ENCODE results near the gene PROM1.

The PROM1 gene

DNA sequence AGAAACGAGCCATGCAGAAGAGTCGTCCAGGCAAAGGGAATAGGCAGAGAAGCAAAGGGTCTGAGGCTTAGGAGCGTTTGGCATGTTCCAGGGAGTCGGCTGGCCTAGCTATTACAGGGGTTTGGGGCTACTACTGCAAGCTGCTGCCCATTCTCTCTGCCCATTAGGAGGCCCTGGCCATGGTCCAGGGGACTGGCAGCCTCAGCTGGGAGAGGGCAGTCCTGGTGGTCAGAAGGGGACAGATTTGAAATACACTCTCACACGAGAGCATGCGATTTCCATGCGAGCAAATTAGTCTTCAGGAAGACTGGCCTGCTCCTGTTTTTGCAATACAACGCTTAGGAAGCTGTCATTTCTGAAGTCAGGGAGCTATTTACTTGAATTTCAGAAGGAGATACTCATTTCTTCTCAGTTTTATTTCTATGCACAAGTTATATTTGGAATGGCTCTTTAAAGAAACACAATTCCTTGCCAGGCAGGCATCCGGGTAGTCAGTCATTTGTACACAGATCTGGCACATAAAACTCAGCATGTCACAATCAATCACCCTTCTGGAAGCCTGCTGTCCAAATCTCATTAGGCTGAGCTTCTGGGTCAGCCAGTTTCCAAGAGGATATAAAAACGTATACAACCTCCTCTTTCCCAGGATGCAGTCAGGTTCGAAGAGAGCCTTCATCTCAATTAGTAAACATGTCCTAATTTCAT is 27.0 kb downstream of the PROM1 start:
- no peak for DNase-seq

DNA sequence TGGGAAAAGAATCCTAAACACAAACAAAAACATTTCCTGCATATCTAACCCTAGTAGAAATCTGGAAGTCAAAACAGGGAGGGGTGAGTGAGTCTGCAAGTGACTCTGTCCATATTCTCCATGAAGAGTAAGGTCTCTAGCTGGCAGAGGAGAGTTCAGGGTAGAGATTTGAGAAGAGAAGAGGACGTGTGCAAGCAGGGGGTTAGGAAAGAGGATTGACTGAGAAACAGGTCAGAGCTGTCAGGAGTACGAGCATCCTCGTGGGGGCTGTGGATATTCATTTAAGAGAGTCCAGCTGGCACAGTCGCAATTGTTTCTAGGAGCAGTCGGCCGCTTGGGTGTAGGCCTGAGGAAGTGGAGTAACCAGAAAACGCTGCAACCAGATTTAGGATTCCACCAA is 27.9 kb downstream of the PROM1 start:
- no peak for DNase-seq

DNA sequence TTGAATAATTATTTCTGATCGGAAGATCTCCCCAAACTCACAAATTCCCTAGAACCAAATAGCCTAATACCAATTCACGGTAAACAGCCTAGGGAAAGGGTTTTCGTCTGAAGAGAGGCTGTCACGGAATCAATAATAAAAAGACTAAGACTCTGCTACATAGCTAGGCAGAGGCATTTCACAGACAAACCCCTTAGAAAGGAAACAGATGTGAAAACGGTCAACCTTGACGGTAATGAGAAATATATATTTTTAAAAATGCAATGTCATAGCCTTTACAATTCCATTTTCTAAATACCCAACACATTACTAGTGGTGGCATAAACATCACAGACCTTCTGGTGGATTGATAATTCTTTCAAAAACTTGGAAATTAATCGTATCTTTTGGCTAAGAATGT is 28.4 kb downstream of the PROM1 start:
- DNase-seq = no peak

DNA sequence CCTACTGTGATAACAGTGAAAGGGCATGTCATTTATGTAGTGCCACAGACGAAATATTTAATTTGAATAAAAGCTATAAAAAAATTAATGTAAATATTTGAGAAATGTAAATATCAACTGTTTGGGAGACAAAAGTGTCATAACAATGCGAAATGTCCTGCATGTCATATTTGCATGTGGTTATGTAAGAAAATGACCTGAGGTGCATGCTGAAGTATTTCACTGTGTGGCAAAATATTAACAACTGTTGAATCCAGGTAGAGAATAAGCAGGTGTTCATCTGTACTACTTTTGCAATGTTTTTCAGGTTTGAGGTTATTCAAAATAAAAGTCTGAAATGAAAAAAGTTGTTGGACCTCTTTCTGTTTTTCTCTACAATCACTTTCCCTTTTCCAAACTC is 30.9 kb downstream of the PROM1 start:
- DNase-seq = no peak

DNA sequence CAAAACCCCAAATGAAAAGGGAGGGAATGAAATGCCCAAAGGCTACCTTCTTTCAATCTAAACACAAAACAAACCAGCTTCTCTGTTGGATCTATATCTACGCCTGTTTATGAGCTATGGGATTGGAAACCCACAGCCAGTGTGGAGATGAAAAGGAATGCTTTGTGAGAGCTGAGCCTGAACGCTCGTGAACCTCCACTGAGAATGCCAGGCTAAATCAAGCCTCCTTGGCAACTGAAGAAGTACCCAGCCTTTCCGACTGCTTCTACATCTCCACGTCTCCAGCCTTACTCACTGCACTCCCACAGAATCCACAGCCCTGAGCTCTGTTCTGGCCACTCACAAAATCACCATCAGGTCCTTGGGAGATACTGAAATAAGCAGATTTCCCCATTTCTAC is 31.8 kb downstream of the PROM1 start:
- no peak for DNase-seq

GRCh38 chr4:16051132-16051531 is 32.7 kb downstream of the PROM1 start:
- DNase-seq = no peak

DNA sequence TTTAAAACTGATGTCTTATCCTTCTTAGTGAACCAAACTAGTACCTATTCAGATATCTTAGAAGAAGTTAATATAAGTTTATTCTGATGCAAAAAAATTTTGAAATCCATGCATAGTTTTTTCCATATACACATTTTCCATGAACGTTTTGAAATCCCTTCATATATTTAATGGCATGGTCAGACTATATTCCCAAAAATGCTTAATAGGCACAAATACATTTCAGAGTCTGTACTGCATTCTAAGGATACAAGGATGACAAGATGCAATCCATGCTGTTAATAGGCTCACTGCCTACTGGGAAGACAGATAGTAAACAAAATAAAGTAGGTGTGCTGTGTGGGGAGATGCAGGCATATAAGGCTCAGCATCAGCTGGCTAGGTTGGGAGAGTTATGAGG is 33.2 kb downstream of the PROM1 start:
- no peak for DNase-seq

GRCh38 chr4:16048619-16049419 is 35.0 kb downstream of the PROM1 start:
- DNase-seq = no peak

- DNase-seq = no peak
Observed at GRCh38 chr4:16045687-16046086, 38.1 kb downstream of the PROM1 start.

DNA sequence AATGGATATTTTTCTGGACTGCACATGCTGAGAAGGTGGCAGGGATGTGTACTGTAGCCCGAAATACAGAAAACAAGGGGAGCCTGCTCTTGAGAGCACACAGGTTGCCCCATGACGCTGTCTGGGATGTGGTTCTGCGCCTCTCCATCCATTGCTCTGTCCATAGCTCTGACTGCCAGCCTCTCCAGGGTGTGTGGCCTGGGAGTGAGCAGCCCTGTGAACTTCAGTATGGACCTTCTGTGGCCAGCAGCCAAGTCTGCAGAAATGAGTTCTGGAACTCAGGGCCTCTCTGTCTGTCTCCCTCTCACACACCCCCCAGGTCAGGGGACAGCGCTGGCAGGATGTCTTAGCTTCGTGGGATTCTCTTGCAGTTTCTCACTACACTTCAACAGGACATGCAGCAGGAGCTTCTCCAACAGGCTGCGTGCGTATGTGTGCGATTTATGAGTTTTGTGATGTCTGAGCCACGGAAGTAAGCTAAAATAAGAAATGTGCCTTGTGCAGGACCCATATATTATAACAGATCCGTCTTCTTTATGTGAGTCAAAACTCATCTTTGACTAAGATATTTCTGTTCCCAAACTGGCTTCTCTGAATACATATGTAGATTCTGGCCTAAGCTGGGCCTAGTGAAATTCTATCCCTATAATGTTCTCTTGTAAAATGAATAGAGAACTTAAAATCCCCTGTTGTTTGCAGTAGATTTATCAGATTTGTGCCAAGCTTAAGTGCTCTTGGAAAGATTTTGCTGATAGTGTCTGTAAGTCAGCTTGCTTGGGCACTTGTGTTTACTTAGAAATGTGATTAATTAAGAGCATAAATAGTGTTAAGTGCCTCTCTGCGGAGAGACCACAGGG is 40.0 kb downstream of the PROM1 start:
- DNase-seq = no peak

GRCh38 chr4:16039139-16039538 is 44.7 kb downstream of the PROM1 start:
- no peak for DNase-seq

- DNase-seq = no peak
Observed at GRCh38 chr4:16037901-16038300, 45.9 kb downstream of the PROM1 start.

GRCh38 chr4:16035843-16036242 is 48.0 kb downstream of the PROM1 start:
- DNase-seq = no peak

- DNase-seq = no peak
Observed at GRCh38 chr4:16034010-16034748, 49.6 kb downstream of the PROM1 start.

GRCh38 chr4:16032396-16032770 is 51.4 kb downstream of the PROM1 start:
- DNase-seq = no peak

GRCh38 chr4:16031546-16032395 is 52.1 kb downstream of the PROM1 start:
- DNase-seq = no peak

GRCh38 chr4:16029886-16030285 is 53.9 kb downstream of the PROM1 start:
- DNase-seq = no peak

GRCh38 chr4:16029262-16029661 is 54.6 kb downstream of the PROM1 start:
- DNase-seq = peak; percentile 63

DNA sequence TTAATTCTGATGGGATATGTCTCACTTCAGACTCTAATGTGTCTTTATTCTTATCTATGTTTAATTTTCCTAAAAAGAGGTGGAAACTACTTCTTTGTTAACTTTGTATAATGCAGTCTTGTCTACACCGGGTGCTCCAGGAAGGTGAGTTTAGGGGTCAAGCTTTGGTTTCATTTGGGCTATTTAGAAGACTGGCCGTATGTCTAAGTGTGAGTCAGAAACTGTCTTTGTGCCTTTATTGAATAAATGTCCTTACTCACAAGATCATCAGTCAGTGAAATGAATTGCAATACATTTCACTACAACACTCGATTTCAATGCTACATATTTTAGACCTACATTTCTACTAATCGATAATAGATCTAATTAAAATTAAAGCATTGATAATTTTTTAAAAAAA is 56.2 kb downstream of the PROM1 start:
- DNase-seq = no peak

- DNase-seq = no peak
Observed at GRCh38 chr4:16027114-16027513, 56.7 kb downstream of the PROM1 start.

DNA sequence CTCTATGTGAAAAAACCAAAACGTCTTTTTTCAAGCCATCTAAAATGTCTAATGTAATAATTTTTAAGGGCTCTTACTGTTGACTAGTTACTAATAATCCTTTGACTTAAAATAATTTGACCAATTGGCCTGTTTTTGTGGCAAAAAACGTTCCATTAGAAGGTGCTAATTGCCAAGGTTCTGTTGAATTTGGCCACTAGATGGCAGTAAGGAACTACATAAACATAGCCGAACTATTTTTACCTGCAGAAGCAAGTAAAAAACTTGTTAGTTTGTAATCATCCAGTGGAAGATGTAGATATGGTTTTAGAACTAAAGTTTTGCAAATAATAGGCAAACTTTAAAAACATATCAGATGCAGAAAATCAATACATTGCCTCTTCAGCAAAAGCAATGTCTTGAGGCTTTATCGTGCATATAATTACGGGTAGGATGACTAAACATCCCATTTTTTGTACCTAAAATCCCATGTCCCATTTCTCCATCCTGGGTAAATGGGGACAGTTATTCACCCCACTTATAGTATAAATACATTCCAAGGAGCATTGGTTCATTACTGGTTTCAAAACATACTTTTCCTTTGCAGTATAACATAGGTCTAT is 57.6 kb downstream of the PROM1 start:
- no peak for DNase-seq

GRCh38 chr4:16025268-16025667 is 58.6 kb downstream of the PROM1 start:
- DNase-seq = no peak
